Measurements from ENCODE around the gene THAP12. TPM values are rescaled to one million over a fixed set of nuclear protein-coding genes. Genes with fewer than 3 reads are reported as not detected.

THAP12 gene
- total and polyA plus RNA-seq, 2 donors from 2014 or later, result 19.5 to 39.3 TPM

DNA sequence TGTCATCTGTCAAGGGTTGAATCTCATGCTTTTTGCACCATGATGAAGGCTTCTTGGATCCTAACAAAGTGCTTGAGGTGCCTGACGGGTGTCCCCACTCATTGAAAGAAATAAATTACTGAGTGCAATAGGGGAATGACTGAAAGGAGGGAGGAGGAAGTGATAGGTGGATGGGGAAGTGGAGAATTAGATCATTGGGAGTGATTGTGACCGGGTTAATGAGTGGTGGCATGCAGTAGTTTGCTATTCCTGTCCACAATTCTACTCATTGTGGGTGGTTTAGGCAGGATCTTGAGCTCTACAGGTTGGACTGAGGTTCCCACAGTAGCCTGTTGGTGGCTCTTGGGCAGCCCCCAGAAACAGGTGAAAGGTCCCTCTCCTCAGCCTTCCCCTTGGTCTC is 44.3 kb downstream of the THAP12 start:
- TF ChIP-seq CTCF (IDR thresholded peaks at IDR 0.05; ENCODE audit: borderline replicate concordance, extremely low read depth, insufficient read depth), result no peak

DNA sequence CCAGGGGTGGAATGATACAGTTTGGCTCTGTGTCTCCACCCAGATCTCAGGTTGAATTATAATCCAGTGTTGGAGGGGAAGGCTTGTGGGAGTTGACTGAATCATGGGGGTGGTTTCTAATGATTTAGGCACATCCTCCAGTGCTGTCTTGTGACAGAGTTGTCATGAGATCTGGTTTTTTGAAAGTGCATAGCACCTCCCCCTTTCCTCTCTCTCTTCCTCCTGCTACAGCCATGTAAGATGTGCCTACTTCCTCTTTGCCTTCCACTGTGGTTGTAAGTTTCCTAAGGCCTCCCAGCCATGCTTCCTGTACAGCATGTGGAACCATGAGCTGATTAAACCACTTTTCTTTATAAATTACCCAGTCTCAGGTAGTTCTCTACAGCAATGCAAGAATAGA is 45.1 kb downstream of the THAP12 start:
- no peak for DNase-seq

More for the DNA sequence above, 44.3 kb downstream of the THAP12 start:
- H3K9ac ChIP-seq (ENCODE audit: low read length in 3 of 3), result no peak overlapping the region
- H3K36me3 ChIP-seq (ENCODE audit: control insufficient read depth in 2 of 3, insufficient read depth in 3 of 3, low read length in 3 of 3), result no peaks in the 10 kb centered on the region
- no peak overlapping the region for H3K27ac ChIP-seq (ENCODE audit: low read depth in 2 of 2, low read length in 2 of 2)
- FAIRE-seq (no peak), DNase-seq (no peak)
- intact Hi-C loops (cut with DNase I), result no loop called here
- H3K9me3 ChIP-seq (ENCODE audit: control insufficient read depth in 2 of 3, insufficient read depth in 1 of 3, low read length in 3 of 3), result peaks cover 0 to 9% (median 0%) of the 10 kb centered on the region in 3 donors
- H3K27me3 ChIP-seq (ENCODE audit: control insufficient read depth, insufficient read depth, low read length), result no peaks in the 10 kb centered on the region
- H3K4me1 ChIP-seq (ENCODE audit: control insufficient read depth in 2 of 3, insufficient read depth in 2 of 3, low read depth in 1 of 3, low read length in 3 of 3), result no peaks in the 10 kb centered on the region
- H3K4me3 ChIP-seq (ENCODE audit: low read length in 3 of 3), result no peak overlapping the region

DNA sequence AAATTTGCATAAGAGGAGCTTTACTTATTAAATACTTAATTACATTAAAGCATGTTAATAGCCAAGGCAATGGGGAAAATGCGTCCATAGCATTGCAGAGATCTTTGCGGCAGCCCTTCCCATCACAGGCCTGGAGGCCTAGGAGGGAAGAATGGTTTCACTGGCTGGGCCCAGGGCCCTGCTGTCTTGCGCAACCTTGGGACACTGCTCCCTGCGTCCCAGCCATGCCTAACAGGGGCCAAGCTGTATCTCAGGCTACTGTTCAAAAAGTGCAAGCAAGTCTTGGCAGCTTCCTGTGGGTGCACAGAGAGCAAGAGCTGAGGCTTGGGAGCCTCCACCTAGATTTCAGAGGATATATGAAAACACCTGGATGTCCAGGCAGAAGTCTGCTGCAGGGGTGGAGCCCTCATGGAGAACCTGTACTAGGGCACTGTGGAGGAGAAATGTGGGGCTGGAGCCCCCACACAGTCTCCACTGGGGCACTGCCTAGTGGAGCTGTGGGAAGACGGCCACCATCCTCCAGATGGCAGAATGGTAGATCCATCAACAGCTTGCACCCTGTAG is 46.0 kb downstream of the THAP12 start:
- TF ChIP-seq CTCF (IDR thresholded peaks at IDR 0.05; ENCODE audit: borderline replicate concordance, extremely low read depth, insufficient read depth), result no peak
- Histone ChIP-seq H3K27ac (ENCODE audit: low read depth in 2 of 2, low read length in 2 of 2) (no peak overlapping the region), H3K9ac (ENCODE audit: low read length in 3 of 3) (no peak overlapping the region), H3K4me1 (ENCODE audit: control insufficient read depth in 2 of 3, insufficient read depth in 2 of 3, low read depth in 1 of 3, low read length in 3 of 3) (no peaks in the 10 kb centered on the region), H3K36me3 (ENCODE audit: control insufficient read depth in 2 of 3, insufficient read depth in 3 of 3, low read length in 3 of 3) (no peaks in the 10 kb centered on the region), H3K27me3 (ENCODE audit: control insufficient read depth, insufficient read depth, low read length) (no peaks in the 10 kb centered on the region), H3K9me3 (ENCODE audit: control insufficient read depth in 2 of 3, insufficient read depth in 1 of 3, low read length in 3 of 3) (peaks cover 0 to 9% (median 0%) of the 10 kb centered on the region in 3 donors), H3K4me3 (ENCODE audit: low read length in 3 of 3) (no peak overlapping the region)
- DNase-seq (no peak), FAIRE-seq (no peak)
- intact Hi-C loops (cut with DNase I), result no loop called here

More for the DNA sequence above, 45.1 kb downstream of the THAP12 start:
- FAIRE-seq, result no peak
- H3K27me3 ChIP-seq (ENCODE audit: control insufficient read depth, insufficient read depth, low read length), result no peaks in the 10 kb centered on the region
- no peak for TF ChIP-seq CTCF (IDR thresholded peaks at IDR 0.05; ENCODE audit: borderline replicate concordance, extremely low read depth, insufficient read depth)
- no peak overlapping the region for H3K9ac ChIP-seq (ENCODE audit: low read length in 3 of 3)
- H3K27ac ChIP-seq (ENCODE audit: low read depth in 2 of 2, low read length in 2 of 2), result no peak overlapping the region
- intact Hi-C loops (cut with DNase I), result no loop called here
- H3K4me3 ChIP-seq (ENCODE audit: low read length in 3 of 3), result no peak overlapping the region
- no peaks in the 10 kb centered on the region for H3K36me3 ChIP-seq (ENCODE audit: control insufficient read depth in 2 of 3, insufficient read depth in 3 of 3, low read length in 3 of 3)
- peaks cover 0 to 9% (median 0%) of the 10 kb centered on the region in 3 donors for H3K9me3 ChIP-seq (ENCODE audit: control insufficient read depth in 2 of 3, insufficient read depth in 1 of 3, low read length in 3 of 3)
- no peaks in the 10 kb centered on the region for H3K4me1 ChIP-seq (ENCODE audit: control insufficient read depth in 2 of 3, insufficient read depth in 2 of 3, low read depth in 1 of 3, low read length in 3 of 3)

DNA sequence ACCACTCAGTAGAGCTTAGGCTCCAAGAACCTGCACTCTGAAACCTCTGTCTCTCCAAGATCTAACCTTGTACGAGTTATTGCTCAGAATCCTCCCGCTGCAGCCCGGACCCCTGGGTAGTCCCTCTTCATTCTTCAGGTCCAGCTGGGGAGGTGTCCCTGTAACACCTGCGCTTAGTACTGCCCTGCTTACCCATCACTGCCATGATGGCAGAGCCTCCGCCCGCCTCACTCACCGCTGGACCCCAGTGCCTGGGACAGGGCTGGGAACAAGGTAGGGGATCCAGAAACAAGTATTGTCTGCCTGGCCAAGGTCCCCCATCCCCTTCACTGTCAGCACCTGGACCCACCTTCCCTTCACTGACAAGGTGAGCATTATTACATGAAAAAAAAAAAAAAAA is 50.3 kb downstream of the THAP12 start:
- FAIRE-seq, result no peak

More for the DNA sequence above, 50.3 kb downstream of the THAP12 start:
- H3K27me3 ChIP-seq (ENCODE audit: control insufficient read depth, insufficient read depth, low read length), result no peaks in the 10 kb centered on the region
- no peak overlapping the region for H3K9ac ChIP-seq (ENCODE audit: low read length in 3 of 3)
- H3K36me3 ChIP-seq (ENCODE audit: control insufficient read depth in 2 of 3, insufficient read depth in 3 of 3, low read length in 3 of 3), result no peaks in the 10 kb centered on the region
- no peak overlapping the region for H3K4me3 ChIP-seq (ENCODE audit: low read length in 3 of 3)
- H3K27ac ChIP-seq (ENCODE audit: low read depth in 2 of 2, low read length in 2 of 2), result no peak overlapping the region
- H3K9me3 ChIP-seq (ENCODE audit: control insufficient read depth in 2 of 3, insufficient read depth in 1 of 3, low read length in 3 of 3), result peaks cover 0 to 9% (median 0%) of the 10 kb centered on the region in 3 donors
- intact Hi-C loops (cut with DNase I), result no loop called here
- no peaks in the 10 kb centered on the region for H3K4me1 ChIP-seq (ENCODE audit: control insufficient read depth in 2 of 3, insufficient read depth in 2 of 3, low read depth in 1 of 3, low read length in 3 of 3)
- peak in 2 of 5 donors; percentile 25 to 46 for DNase-seq
- TF ChIP-seq CTCF (IDR thresholded peaks at IDR 0.05; ENCODE audit: borderline replicate concordance, extremely low read depth, insufficient read depth), result no peak

Measured in kidney (tissue), 14 donors.